ENCODE measurements around the gene STK33.

GRCh38 chr11:8503910-8504364 is 90.1 kb downstream of the STK33 start:
- TF ChIP-seq CTCF (IDR thresholded peaks at IDR 0.05; ENCODE audit: low read length) (no peak), EZH2phosphoT487 (IDR thresholded peaks at IDR 0.05; ENCODE audit: low read length) (no peak), EZH2 (optimal IDR thresholded peaks at IDR 0.05; ENCODE audit: low read depth, low read length) (no peak)
